Measurements from ENCODE around the gene GRK1. TPM values are rescaled to one million over a fixed set of nuclear protein-coding genes. Genes with fewer than 3 reads are reported as not detected.

The GRK1 gene
- total RNA-seq, 4 donors from 2014 or later = 0.88 to 1.7 TPM; not detected in 2

- no peaks in the 10 kb centered on the region for H3K4me1 ChIP-seq
- H3K27ac ChIP-seq = no peak overlapping the region
- H3K27me3 ChIP-seq = no peaks in the 10 kb centered on the region
- no peak for TF ChIP-seq POLR2A (IDR thresholded peaks at IDR 0.05)
- no peak for TF ChIP-seq CTCF (IDR thresholded peaks at IDR 0.05)
- H3K36me3 ChIP-seq = no peaks in the 10 kb centered on the region
- DNase-seq = peak in 1 of 3 donors; percentile 13
- no peaks in the 10 kb centered on the region for H3K9me3 ChIP-seq
- H3K4me3 ChIP-seq = no peak overlapping the region
Measured at GRCh38 chr13:113784645-113785024, 117.6 kb downstream of the GRK1 start.

- no peak overlapping the region for H3K4me3 ChIP-seq
- H3K27me3 ChIP-seq = no peaks in the 10 kb centered on the region
- no peaks in the 10 kb centered on the region for H3K36me3 ChIP-seq
- no peak overlapping the region for H3K27ac ChIP-seq
- no peak for TF ChIP-seq POLR2A (IDR thresholded peaks at IDR 0.05)
- TF ChIP-seq CTCF (IDR thresholded peaks at IDR 0.05) = no peak
- DNase-seq = peak in 2 of 3 donors; percentile 8 to 23
- no peaks in the 10 kb centered on the region for H3K9me3 ChIP-seq
- H3K4me1 ChIP-seq = no peaks in the 10 kb centered on the region
Measured at GRCh38 chr13:113785051-113786010, 118.3 kb downstream of the GRK1 start.

- Histone ChIP-seq H3K27me3 (no peaks in the 10 kb centered on the region), H3K27ac (no peak overlapping the region), H3K4me1 (no peaks in the 10 kb centered on the region), H3K9me3 (no peaks in the 10 kb centered on the region), H3K4me3 (no peak overlapping the region), H3K36me3 (no peaks in the 10 kb centered on the region)
- DNase-seq = peak in 2 of 3 donors; percentile 5 to 7
- TF ChIP-seq CTCF (IDR thresholded peaks at IDR 0.05) (no peak), POLR2A (IDR thresholded peaks at IDR 0.05) (no peak)
Measured at GRCh38 chr13:113786262-113786841, 119.3 kb downstream of the GRK1 start.

Other genes with a start within 250 kb of the GRK1 start
- 10 to 100 TPM in 1 of 4 donors, 1 to 10 TPM in 2, not detected in 1; 3.9 to 15.2 (median 5.8) TPM for gene ADPRHL1, start 213.7 kb upstream of the GRK1 start, total RNA-seq
- 10 to 100 TPM; 23.9 to 29.1 (median 26.9) TPM for gene DCUN1D2, start 176.5 kb upstream of the GRK1 start, total RNA-seq
- gene TFDP1, start 82.5 kb upstream of the GRK1 start, total RNA-seq = 10 to 100 TPM; 37.0 to 75.1 (median 48.0) TPM
- not detected for gene ATP4B, start 9.0 kb upstream of the GRK1 start, total RNA-seq
- 10 to 100 TPM in 1 of 4 donors, 1 to 10 TPM in 2, not detected in 1; 1.8 to 17.3 (median 3.5) TPM for gene TMEM255B, start 92.0 kb downstream of the GRK1 start, total RNA-seq
- 100 to 1,000 TPM; 132 to 226 (median 154) TPM for gene GAS6, start 196.9 kb downstream of the GRK1 start, total RNA-seq

Measured in Peyer's patch (tissue), 4 donors.